Astrocyte (in vitro differentiated cells and primary cell): ENCODE measurements around the gene PDIA5. TPM values are rescaled to one million over a fixed set of nuclear protein-coding genes. Genes with fewer than 3 reads are reported as not detected.

Experiments used
- DNase-seq: peaks from one replicate; pipeline ENCODE4 v3.0.0-alpha.2; 2010; ENCODE audit warnings: low read depth
- FAIRE-seq: peaks from 2 replicates; lab custom pipeline; 2011; peaks lifted over from hg19 to GRCh38; lab: Jason Lieb, UNC
- H2AFZ ChIP-seq: 2 replicates; pipeline ENCODE4 v1.6.0; 2012; ENCODE audit warnings: low read depth, low read length, inconsistent platforms
- H3K27ac ChIP-seq: 2 replicates; pipeline ENCODE4 v1.5.1; 2011; ENCODE audit warnings: low read depth, low read length, inconsistent platforms
- H3K27me3 ChIP-seq: 2 replicates; pipeline ENCODE4 v1.6.0; 2011; ENCODE audit warnings: low read length, inconsistent platforms; ENCODE audit not compliant: insufficient read depth
- H3K36me3 ChIP-seq: 2 replicates; pipeline ENCODE4 v1.5.1; 2011; ENCODE audit warnings: low read length, inconsistent platforms; ENCODE audit not compliant: insufficient read depth
- H3K4me1 ChIP-seq: 2 replicates; pipeline ENCODE4 v1.5.1; 2011; ENCODE audit warnings: low read length, inconsistent platforms; ENCODE audit not compliant: insufficient read depth
- H3K4me2 ChIP-seq: 2 replicates; pipeline ENCODE4 v1.6.0; 2012; ENCODE audit warnings: low read length, inconsistent platforms
- H3K4me3 ChIP-seq: 2 replicates; pipeline ENCODE4 v1.5.1; 2011; ENCODE audit warnings: low read depth, mild to moderate bottlenecking, low read length, inconsistent platforms; ENCODE audit not compliant: insufficient read depth
- H3K79me2 ChIP-seq: 2 replicates; pipeline ENCODE4 v1.6.0; 2012; ENCODE audit warnings: mild to moderate bottlenecking, low read length, inconsistent platforms; ENCODE audit not compliant: insufficient read depth
- H3K9ac ChIP-seq: 2 replicates; pipeline ENCODE4 v1.6.0; 2012; ENCODE audit warnings: mild to moderate bottlenecking, low read length, inconsistent platforms
- H3K9me3 ChIP-seq: 2 replicates; pipeline ENCODE4 v1.5.1; 2012; ENCODE audit warnings: low read depth, mild to moderate bottlenecking, low read length, inconsistent platforms; ENCODE audit not compliant: insufficient read depth
- H4K20me1 ChIP-seq: 2 replicates; pipeline ENCODE4 v1.6.0; 2012; ENCODE audit warnings: low read length, inconsistent platforms; ENCODE audit not compliant: insufficient read depth
- H3K27ac Mint-ChIP-seq: one replicate; pipeline ENCODE4 v1.8.0; 2021; ENCODE audit warnings: mild to moderate bottlenecking, mixed read lengths; ENCODE audit not compliant: unreplicated experiment
- H3K27me3 Mint-ChIP-seq: one replicate; pipeline ENCODE4 v1.8.0; 2021; ENCODE audit warnings: low read depth, mixed read lengths; ENCODE audit not compliant: unreplicated experiment
- H3K36me3 Mint-ChIP-seq: one replicate; pipeline ENCODE4 v1.8.0; 2021; ENCODE audit warnings: low read depth, mixed read lengths; ENCODE audit not compliant: unreplicated experiment
- H3K4me1 Mint-ChIP-seq: one replicate; pipeline ENCODE4 v1.8.0; 2021; ENCODE audit warnings: low read depth, mixed read lengths; ENCODE audit not compliant: unreplicated experiment
- H3K4me3 Mint-ChIP-seq: one replicate; pipeline ENCODE4 v1.8.0; 2021; ENCODE audit warnings: mild to moderate bottlenecking, moderate library complexity, mixed read lengths; ENCODE audit not compliant: unreplicated experiment
- H3K9me3 Mint-ChIP-seq: one replicate; pipeline ENCODE4 v1.8.0; 2021; ENCODE audit warnings: mild to moderate bottlenecking, mixed read lengths; ENCODE audit not compliant: unreplicated experiment
- CTCF ChIP-seq: IDR thresholded peaks from 2 replicates; pipeline ENCODE4 v1.5.1; 2011; ENCODE audit warnings: low read depth, mild to moderate bottlenecking, inconsistent platforms, low read length, moderate library complexity; ENCODE audit not compliant: insufficient read depth
- EZH2 ChIP-seq: IDR thresholded peaks from 2 replicates; pipeline ENCODE4 v1.6.1; 2012; ENCODE audit warnings: mild to moderate bottlenecking, low read length, inconsistent platforms; ENCODE audit not compliant: insufficient read depth
- total RNA-seq: library from RNA; stranded (reverse); gene quantifications from 2 replicates; pipeline ENCODE4 v1.2.1, GENCODE V29; 2021

The PDIA5 gene
- total RNA-seq, 1 donor from 2014 or later = 77.5 TPM

GRCh38 chr3:123110282-123110975 is 43.6 kb downstream of the PDIA5 start:
- Histone ChIP-seq H3K9ac (no peak overlapping the region), H3K27me3 (no peaks in the 10 kb centered on the region), H4K20me1 (peaks cover 53% of the 10 kb centered on the region), H3K9me3 (no peaks in the 10 kb centered on the region), H3K36me3 (peaks cover 24% of the 10 kb centered on the region), H3K79me2 (no peaks in the 10 kb centered on the region), H3K4me3 (no peak overlapping the region), H2AFZ (no peak overlapping the region), H3K4me2 (no peak overlapping the region), H3K27ac (no peak overlapping the region), H3K4me1 (no peaks in the 10 kb centered on the region)
- H3K4me3 Mint-ChIP-seq = no peak overlapping the region
- no peak overlapping the region for H3K27ac Mint-ChIP-seq
- no peaks in the 10 kb centered on the region for H3K27me3 Mint-ChIP-seq
- H3K4me1 Mint-ChIP-seq = peaks cover 6% of the 10 kb centered on the region
- no peaks in the 10 kb centered on the region for H3K9me3 Mint-ChIP-seq
- TF ChIP-seq EZH2 = no peak
- TF ChIP-seq CTCF = no peak
- DNase-seq (no peak), FAIRE-seq (no peak)
- H3K36me3 Mint-ChIP-seq = peaks cover 35% of the 10 kb centered on the region

- Mint-ChIP-seq H3K4me1 (no peaks in the 10 kb centered on the region), H3K36me3 (peaks cover 34% of the 10 kb centered on the region), H3K9me3 (no peaks in the 10 kb centered on the region), H3K27ac (no peak overlapping the region), H3K27me3 (no peaks in the 10 kb centered on the region), H3K4me3 (no peak overlapping the region)
- Histone ChIP-seq H3K4me3 (no peak overlapping the region), H3K4me2 (no peak overlapping the region), H3K27me3 (no peaks in the 10 kb centered on the region), H3K9ac (no peak overlapping the region), H3K9me3 (no peaks in the 10 kb centered on the region), H3K27ac (no peak overlapping the region), H4K20me1 (peaks cover 52% of the 10 kb centered on the region), H3K36me3 (peaks cover 21% of the 10 kb centered on the region), H2AFZ (no peak overlapping the region), H3K79me2 (no peaks in the 10 kb centered on the region), H3K4me1 (no peaks in the 10 kb centered on the region)
- DNase-seq (no peak), FAIRE-seq (no peak)
- TF ChIP-seq EZH2 = no peak
These were observed 44.3 kb downstream of the PDIA5 start for GRCh38 chr3:123110976-123111615.

- H3K27ac Mint-ChIP-seq = no peak overlapping the region
- Histone ChIP-seq H3K27ac (no peak overlapping the region), H4K20me1 (peaks cover 50% of the 10 kb centered on the region), H3K4me3 (no peak overlapping the region), H2AFZ (no peak overlapping the region), H3K36me3 (peaks cover 18% of the 10 kb centered on the region), H3K4me1 (no peaks in the 10 kb centered on the region), H3K27me3 (no peaks in the 10 kb centered on the region), H3K9ac (no peak overlapping the region), H3K79me2 (no peaks in the 10 kb centered on the region), H3K9me3 (no peaks in the 10 kb centered on the region), H3K4me2 (no peak overlapping the region)
- TF ChIP-seq EZH2 (no peak), CTCF (no peak)
- peaks cover 35% of the 10 kb centered on the region for H3K36me3 Mint-ChIP-seq
- H3K4me3 Mint-ChIP-seq = no peak overlapping the region
- no peaks in the 10 kb centered on the region for H3K9me3 Mint-ChIP-seq
- H3K27me3 Mint-ChIP-seq = no peaks in the 10 kb centered on the region
- FAIRE-seq (no peak), DNase-seq (no peak)
- no peaks in the 10 kb centered on the region for H3K4me1 Mint-ChIP-seq
These were observed 44.8 kb downstream of the PDIA5 start for GRCh38 chr3:123111640-123112039.
